ENCODE data around the gene RBFOX2.
"Not testable (repeated sequence)": the region's sequence is repeated elsewhere in the genome, so short reads cannot be mapped to it uniquely, and the experiment has no call there.

RBFOX2 gene

GRCh38 chr22:36039125-36039524, 10.5 kb upstream of the RBFOX2 start:
- DNase-seq, result no peak

GRCh38 chr22:36037102-36037758, 8.6 kb upstream of the RBFOX2 start:
- DNase-seq, result no peak

- no peak for DNase-seq
Measured at GRCh38 chr22:36036167-36036624, 7.6 kb upstream of the RBFOX2 start.

- no peak for DNase-seq
Measured at GRCh38 chr22:36032611-36033010, 4.0 kb upstream of the RBFOX2 start.

- no peak for DNase-seq
Measured at GRCh38 chr22:36029406-36029755, 757 bp upstream of the RBFOX2 start.

GRCh38 chr22:36027935-36028645, 534 bp downstream of the RBFOX2 start:
- DNase-seq, result no peak

- DNase-seq, result no peak
Measured at GRCh38 chr22:36027579-36027934, 1.1 kb downstream of the RBFOX2 start.

- DNase-seq, result no peak
Measured at GRCh38 chr22:36026741-36027140, 1.9 kb downstream of the RBFOX2 start.

- DNase-seq, result no peak
Measured at GRCh38 chr22:36022697-36023096, 5.9 kb downstream of the RBFOX2 start.

GRCh38 chr22:36022162-36022561, 6.5 kb downstream of the RBFOX2 start:
- no peak for DNase-seq

GRCh38 chr22:36021606-36022153, 6.9 kb downstream of the RBFOX2 start:
- DNase-seq, result no peak

- not testable (repeated sequence) for DNase-seq
Measured at GRCh38 chr22:36020865-36021264, 7.8 kb downstream of the RBFOX2 start.

GRCh38 chr22:36017651-36018091, 11.0 kb downstream of the RBFOX2 start:
- DNase-seq, result no peak

- no peak for DNase-seq
Measured at GRCh38 chr22:36016684-36017083, 11.9 kb downstream of the RBFOX2 start.

- no peak for DNase-seq
Measured at GRCh38 chr22:36015811-36016529, 12.7 kb downstream of the RBFOX2 start.

- DNase-seq, result no peak
Measured at GRCh38 chr22:36015155-36015810, 13.3 kb downstream of the RBFOX2 start.

GRCh38 chr22:36014546-36015074, 14.0 kb downstream of the RBFOX2 start:
- no peak for DNase-seq

GRCh38 chr22:36012332-36012731, 16.3 kb downstream of the RBFOX2 start:
- DNase-seq, result no peak

- DNase-seq, result no peak
Measured at GRCh38 chr22:36010882-36011281, 17.7 kb downstream of the RBFOX2 start.

- peak; percentile 64 for DNase-seq
Measured at GRCh38 chr22:36010090-36010489, 18.5 kb downstream of the RBFOX2 start.

- peak; percentile 25 for DNase-seq
Measured at GRCh38 chr22:36009085-36009484, 19.5 kb downstream of the RBFOX2 start.

GRCh38 chr22:36008565-36008964, 20.1 kb downstream of the RBFOX2 start:
- no peak for DNase-seq

GRCh38 chr22:36008131-36008530, 20.5 kb downstream of the RBFOX2 start:
- no peak for DNase-seq
